Measurements from ENCODE around the gene GSE1.

The GSE1 gene

GRCh38 chr16:85607321-85607765, 5.8 kb upstream of the GSE1 start:
- DNase-seq (ENCODE audit: low spot score) = no peak

- no peak for DNase-seq (ENCODE audit: low spot score)
Measured at GRCh38 chr16:85607796-85608514, 5.2 kb upstream of the GSE1 start.

DNA sequence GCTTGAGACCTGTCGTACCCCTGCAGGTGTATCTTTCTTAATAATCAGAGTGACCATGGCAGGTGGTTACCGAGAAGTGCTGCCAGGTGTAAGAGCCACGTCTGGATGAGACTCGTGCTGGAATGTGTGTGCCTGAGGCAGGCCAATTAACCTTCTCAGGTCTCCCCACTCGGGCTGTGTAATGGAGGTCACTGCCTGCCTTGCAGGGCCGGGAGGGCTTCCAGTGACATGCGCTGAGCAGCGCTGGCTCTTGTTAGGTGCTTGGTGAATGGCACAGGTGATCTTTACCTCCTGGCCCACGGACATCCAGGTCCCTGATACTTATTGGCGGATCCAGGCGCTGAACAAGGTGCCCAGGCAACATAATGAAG, 4.6 kb upstream of the GSE1 start:
- no peak for DNase-seq (ENCODE audit: low spot score)

DNA sequence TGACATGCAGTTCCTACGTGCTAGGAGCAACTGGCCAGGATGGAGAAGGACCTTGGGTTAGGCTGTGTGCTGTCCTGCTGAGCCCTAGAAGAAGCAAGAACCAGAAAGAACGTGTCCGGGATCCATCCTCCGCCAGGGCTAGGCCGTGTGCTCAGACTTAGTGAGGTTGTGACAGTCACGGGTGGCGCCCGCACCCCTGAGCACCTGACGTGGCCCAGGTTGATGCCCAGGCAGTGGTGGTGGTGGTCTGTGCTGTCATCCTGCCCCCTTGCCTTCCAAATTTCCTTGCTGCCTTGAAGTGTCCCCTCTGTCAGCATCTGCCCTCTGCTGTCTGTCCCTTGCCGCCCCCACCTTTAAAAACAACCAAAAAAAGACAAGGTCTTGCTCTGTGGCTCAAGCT, 4.2 kb upstream of the GSE1 start:
- DNase-seq (ENCODE audit: low spot score) = no peak

- DNase-seq (ENCODE audit: low spot score) = no peak
Measured at GRCh38 chr16:85609539-85609938, 3.6 kb upstream of the GSE1 start.

DNA sequence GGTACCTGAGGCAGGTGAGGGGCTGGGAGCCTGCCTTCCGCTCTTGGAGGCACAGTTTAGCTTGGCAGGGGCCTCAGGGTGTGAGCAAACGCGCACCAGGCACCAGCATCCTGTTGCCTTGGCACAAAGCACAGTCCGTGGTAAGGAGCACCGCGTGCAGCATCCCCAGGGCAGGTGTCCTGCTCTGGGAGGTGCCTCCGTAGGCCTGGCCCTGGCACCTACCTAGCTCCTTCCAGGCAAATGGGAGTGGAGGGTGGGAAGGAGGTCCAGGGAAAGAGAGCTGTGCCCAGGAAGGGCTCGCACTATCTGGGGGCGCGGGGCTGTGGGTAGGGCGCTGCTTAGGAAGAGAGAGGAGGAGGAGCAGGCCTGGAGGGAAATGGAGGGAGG, 3.1 kb upstream of the GSE1 start:
- DNase-seq (ENCODE audit: low spot score) = no peak

- peak; percentile 96 for DNase-seq (ENCODE audit: low spot score)
Measured at GRCh38 chr16:85610446-85611193, 2.5 kb upstream of the GSE1 start.

DNA sequence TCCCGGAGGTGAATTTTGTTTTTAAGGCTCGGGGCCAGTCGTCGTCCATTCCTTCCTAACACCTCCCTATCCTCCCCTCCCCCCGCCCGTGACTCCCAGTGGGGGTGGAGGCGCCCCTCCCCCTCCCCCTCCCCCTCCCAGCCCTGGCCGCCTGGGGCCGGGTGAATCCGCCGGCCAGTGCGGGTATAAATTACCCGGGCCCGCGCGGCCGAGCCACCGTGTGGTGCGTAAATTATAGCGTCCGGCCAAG, 2.0 kb upstream of the GSE1 start:
- no peak for DNase-seq (ENCODE audit: low spot score)

GRCh38 chr16:85611444-85612190, 1.5 kb upstream of the GSE1 start:
- peak; percentile 63 for DNase-seq (ENCODE audit: low spot score)

- peak; percentile 27 for DNase-seq (ENCODE audit: low spot score)
Measured at GRCh38 chr16:85612191-85612800, 826 bp upstream of the GSE1 start.

- DNase-seq (ENCODE audit: low spot score) = no peak
Measured at GRCh38 chr16:85613604-85614337, 649 bp downstream of the GSE1 start.

GRCh38 chr16:85614338-85615013, 1.4 kb downstream of the GSE1 start:
- DNase-seq (ENCODE audit: low spot score) = no peak

GRCh38 chr16:85615014-85615851, 2.1 kb downstream of the GSE1 start:
- DNase-seq (ENCODE audit: low spot score) = no peak

DNA sequence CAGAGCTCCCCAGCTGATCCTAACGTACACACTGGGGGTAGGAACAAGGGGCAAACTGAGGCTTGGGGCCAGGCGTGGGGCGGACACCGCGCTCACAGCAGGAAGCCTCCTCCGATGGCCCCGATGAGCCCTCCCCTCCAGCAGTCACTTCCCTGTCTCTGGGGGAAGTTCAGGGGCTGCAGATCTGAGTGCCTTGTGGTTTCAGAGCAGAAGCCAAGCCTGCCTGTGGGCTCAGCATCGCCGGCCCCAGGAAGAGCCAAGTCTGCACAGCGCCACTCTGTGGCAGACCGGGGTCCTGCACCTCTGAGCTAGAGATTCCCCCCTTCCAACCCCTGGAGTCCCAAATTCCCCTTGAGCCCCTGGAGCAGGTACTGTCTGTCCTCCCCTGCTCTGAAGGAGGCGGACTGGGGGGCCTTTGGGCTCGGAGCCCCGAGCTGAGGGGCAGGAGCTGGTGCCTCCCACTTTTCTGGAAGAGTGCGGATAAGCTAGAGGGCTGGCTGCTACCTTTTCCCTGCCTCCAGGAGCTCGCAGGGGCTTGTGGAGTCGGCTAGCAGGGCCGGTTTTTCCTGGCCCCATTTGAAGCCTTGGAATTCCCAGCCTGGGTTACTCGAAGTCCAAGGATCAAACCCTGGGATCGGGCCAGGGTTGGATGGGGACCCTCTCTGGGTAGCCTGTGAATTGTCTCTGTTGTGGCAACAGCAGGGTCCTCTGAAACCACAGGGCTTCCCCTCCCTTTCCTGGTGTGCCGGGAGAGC, 2.9 kb downstream of the GSE1 start:
- DNase-seq (ENCODE audit: low spot score) = peak; percentile 70

DNA sequence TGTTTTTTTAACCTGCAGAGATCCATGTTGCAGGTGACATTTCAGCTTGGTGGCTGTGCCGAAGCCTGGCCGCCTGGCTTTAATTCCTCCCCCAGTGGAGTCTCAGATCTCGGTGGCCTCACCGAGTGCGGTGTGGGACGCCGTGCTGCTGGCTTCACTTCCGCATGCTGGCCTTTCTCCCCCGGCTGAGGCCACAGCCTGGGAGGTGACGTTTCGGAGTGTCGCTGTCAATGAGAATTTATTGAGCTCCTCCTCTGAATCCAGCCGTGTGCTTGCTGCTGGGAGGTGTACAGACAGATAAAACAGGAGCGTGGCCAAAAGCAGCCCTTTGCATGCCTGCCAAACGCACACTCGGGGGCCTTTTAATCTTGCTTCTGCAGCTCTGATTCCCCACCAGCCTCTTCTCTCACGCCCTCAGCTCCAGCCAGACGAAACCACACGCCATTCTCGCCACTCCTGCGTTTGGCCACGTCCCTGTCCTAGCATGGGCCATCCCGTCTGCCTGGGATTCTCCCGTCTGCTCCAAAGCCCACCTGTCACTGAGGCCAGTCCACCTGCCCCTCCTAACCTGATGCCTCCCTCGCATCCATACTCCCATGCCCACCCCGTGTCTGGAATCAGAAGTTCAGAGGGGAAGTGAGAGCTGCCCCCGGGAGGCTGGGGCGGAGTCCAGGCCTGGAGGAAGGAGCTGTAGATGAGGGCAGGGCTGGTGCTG, 3.6 kb downstream of the GSE1 start:
- peak; percentile 9 for DNase-seq (ENCODE audit: low spot score)

GRCh38 chr16:85617948-85618347, 4.8 kb downstream of the GSE1 start:
- no peak for DNase-seq (ENCODE audit: low spot score)

DNA sequence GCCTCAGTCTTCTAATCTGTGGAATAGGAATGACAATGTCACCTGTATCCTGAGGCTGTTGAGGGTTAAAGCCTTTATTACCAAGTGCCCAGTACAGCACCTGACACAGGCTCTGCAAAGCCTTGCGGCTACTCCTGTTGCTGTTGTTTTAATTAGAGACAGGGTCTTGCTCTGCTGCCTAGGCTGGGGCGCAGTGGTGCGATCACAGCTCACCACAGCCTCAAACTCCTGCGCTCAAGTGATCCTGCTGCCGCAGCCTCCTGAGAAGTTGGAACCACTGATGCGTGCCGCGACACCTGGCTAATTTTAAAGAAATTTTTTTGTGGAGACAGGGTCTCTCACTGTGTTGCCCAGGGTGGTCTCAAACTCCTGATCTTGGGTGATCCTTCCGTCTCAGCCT, 5.4 kb downstream of the GSE1 start:
- DNase-seq (ENCODE audit: low spot score) = no peak

GRCh38 chr16:85619101-85619891, 6.2 kb downstream of the GSE1 start:
- no peak for DNase-seq (ENCODE audit: low spot score)

All from kidney capillary endothelial cell (primary cell).